ENCODE results near the gene HJURP.

The HJURP gene

GRCh38 chr2:233829193-233830110, 24.9 kb downstream of the HJURP start:
- no peak for DNase-seq

- DNase-seq = no peak
Measured at GRCh38 chr2:233828546-233829192, 25.7 kb downstream of the HJURP start.

- no peak for DNase-seq
Measured at GRCh38 chr2:233824373-233824772, 30.0 kb downstream of the HJURP start.

- DNase-seq = no peak
Measured at GRCh38 chr2:233823731-233824121, 30.6 kb downstream of the HJURP start.

GRCh38 chr2:233822781-233823730, 31.3 kb downstream of the HJURP start:
- DNase-seq = no peak

- DNase-seq = no peak
Measured at GRCh38 chr2:233822101-233822771, 32.1 kb downstream of the HJURP start.

- DNase-seq = no peak
Measured at GRCh38 chr2:233821709-233822100, 32.6 kb downstream of the HJURP start.

- no peak for DNase-seq
Measured at GRCh38 chr2:233821196-233821595, 33.1 kb downstream of the HJURP start.

GRCh38 chr2:233820774-233821105, 33.6 kb downstream of the HJURP start:
- no peak for DNase-seq

- DNase-seq = no peak
Measured at GRCh38 chr2:233819884-233820773, 34.2 kb downstream of the HJURP start.

GRCh38 chr2:233818639-233819621, 35.4 kb downstream of the HJURP start:
- no peak for DNase-seq

- DNase-seq = no peak
Measured at GRCh38 chr2:233817995-233818638, 36.2 kb downstream of the HJURP start.

GRCh38 chr2:233817361-233817911, 36.9 kb downstream of the HJURP start:
- DNase-seq = no peak

GRCh38 chr2:233816771-233817170, 37.6 kb downstream of the HJURP start:
- no peak for DNase-seq

- DNase-seq = no peak
Measured at GRCh38 chr2:233816334-233816733, 38.0 kb downstream of the HJURP start.

- no peak for DNase-seq
Measured at GRCh38 chr2:233815861-233816260, 38.5 kb downstream of the HJURP start.

- DNase-seq = no peak
Measured at GRCh38 chr2:233814056-233814835, 40.1 kb downstream of the HJURP start.

GRCh38 chr2:233813236-233814055, 40.9 kb downstream of the HJURP start:
- DNase-seq = no peak

Measured in activated naive CD4-positive, alpha-beta T cell (primary cell).